ENCODE measurements around the gene MTHFD1L. TPM values are rescaled to one million over a fixed set of nuclear protein-coding genes. Genes with fewer than 3 reads are reported as not detected.
A peak's percentile ranks its signal among the peaks of the same experiment; 100 is the strongest.

Gene MTHFD1L
- polyA plus RNA-seq, 2 of the 4 experiments (the other 2 are of a cell fraction) = 27.2 to 63.2 TPM

DNA sequence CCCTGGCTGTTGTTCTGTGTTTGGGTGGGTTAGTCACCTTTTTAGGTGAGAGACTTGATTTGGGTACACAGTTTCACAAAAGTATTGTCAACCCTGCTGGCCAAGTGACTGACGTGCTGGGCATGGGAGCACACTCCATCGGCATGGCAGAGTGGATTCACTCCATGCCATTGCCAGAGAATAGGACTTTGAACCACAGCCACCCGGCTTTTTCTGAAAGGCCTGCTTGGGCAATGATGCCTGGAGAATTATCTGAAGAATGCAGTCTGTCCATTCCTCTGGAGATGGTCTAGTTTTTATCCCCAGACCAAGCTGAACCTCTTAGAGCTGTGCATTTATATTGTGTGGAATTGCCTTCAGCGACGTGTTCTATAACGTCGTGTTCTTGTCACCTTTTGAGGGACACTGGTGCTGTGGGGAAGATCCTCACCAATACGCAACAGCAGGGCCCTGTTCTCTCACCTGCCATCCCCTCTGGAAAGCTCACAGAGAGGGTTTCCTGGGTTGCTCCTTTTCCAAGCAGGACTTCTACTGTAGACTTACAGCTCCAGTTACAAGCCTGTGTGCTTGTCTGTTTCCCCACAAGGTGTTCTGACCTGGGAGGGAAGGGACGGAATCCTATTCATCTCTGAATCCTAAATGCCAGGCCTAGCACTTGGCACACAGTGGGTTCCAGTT, 190.9 kb downstream of the MTHFD1L start:
- no peak overlapping the region for H3K4me3 ChIP-seq
- ATAC-seq (no peak), DNase-seq (ENCODE audit: low read depth in 1 of 2, low spot score in 1 of 2) (no peak), FAIRE-seq (no peak)
- peak overlapping the region; percentile 54 to 91; a peak in 5 of 6 replicates for H3K27ac ChIP-seq
- CTCF ChIA-PET = interaction anchor here (2.9 kb wide), 1 partner anchor 42 kb away, joined by 9 read pairs; no protein-coding TSS in a partner anchor
- 95% methylated on average over 8 of the region's 9 CpGs for whole genome bisulfite sequencing (ENCODE audit: missing lambda C conversion rate)
- H3K4me1 ChIP-seq = peaks cover 61% of the 10 kb centered on the region
- POLR2A ChIA-PET = no interaction called here
- TF ChIP-seq PHF8 (IDR thresholded peaks at IDR 0.05; ENCODE audit: borderline replicate concordance, low read depth) = no peak
- no peak for TF ChIP-seq KDM1A (IDR thresholded peaks at IDR 0.05; ENCODE audit: low read depth)
- TF ChIP-seq TFCP2L1 (CRISPR knock-in tag; IDR thresholded peaks at IDR 0.05) = no peak
- TF ChIP-seq, protein P1, sequence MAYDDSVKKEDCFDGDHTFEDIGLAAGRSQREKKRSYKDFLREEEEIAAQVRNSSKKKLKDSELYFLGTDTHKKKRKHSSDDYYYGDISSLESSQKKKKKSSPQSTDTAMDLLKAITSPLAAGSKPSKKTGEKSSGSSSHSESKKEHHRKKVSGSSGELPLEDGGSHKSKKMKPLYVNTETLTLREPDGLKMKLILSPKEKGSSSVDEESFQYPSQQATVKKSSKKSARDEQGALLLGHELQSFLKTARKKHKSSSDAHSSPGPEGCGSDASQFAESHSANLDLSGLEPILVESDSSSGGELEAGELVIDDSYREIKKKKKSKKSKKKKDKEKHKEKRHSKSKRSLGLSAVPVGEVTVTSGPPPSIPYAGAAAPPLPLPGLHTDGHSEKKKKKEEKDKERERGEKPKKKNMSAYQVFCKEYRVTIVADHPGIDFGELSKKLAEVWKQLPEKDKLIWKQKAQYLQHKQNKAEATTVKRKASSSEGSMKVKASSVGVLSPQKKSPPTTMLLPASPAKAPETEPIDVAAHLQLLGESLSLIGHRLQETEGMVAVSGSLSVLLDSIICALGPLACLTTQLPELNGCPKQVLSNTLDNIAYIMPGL (CRISPR knock-in tag; IDR thresholded peaks at IDR 0.05; ENCODE audit: borderline replicate concordance) = no peak
- TF ChIP-seq POLR2A (IDR thresholded peaks at IDR 0.05; ENCODE audit: low read length) = no peak
- H3K9me3 ChIP-seq = no peaks in the 10 kb centered on the region
- H3K4me2 ChIP-seq = no peak overlapping the region

DNA sequence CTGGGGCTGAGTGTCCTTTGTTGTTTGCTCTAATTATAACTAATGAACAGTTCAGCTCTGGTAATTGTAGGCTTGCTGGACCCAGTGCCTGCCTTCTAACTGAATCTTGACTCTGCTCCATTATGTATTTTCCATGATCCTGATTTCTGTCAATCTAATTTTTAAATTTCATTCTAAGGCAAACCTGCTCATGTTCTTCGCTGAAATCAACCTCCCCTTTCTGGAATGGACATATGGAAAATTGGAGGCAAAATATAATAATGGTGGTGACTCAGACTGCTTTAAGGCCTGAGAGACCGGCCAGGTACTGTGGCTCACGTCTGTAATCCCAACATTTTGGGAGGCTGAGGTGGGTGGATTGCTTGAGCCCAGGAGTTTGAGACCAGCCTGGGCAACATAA, 191.6 kb downstream of the MTHFD1L start:
- no peak for DNase-seq (ENCODE audit: low read depth in 1 of 2, low spot score in 1 of 2)
- TF ChIP-seq FOSL2 (IDR thresholded peaks at IDR 0.05) (no peak), FOSL2 (CRISPR knock-in tag; IDR thresholded peaks at IDR 0.05) (no peak), HOXB5 (CRISPR knock-in tag; IDR thresholded peaks at IDR 0.05) (no peak), ZC3H11A (IDR thresholded peaks at IDR 0.05) (no peak), EP300 (IDR thresholded peaks at IDR 0.05) (no peak), RARB (CRISPR knock-in tag; IDR thresholded peaks at IDR 0.05) (no peak), MAZ (IDR thresholded peaks at IDR 0.05; ENCODE audit: borderline replicate concordance, low read depth, low read length) (no peak), TP53 (CRISPR knock-in tag; IDR thresholded peaks at IDR 0.05) (no peak), BHLHE40 (IDR thresholded peaks at IDR 0.05; ENCODE audit: low read depth, low read length) (no peak), POLR2AphosphoS2 (conservative IDR thresholded peaks at IDR 0.05; ENCODE audit: low read length) (no peak), POLR2A (IDR thresholded peaks at IDR 0.05; ENCODE audit: low read length) (no peak), KDM1A (IDR thresholded peaks at IDR 0.05; ENCODE audit: low read depth) (no peak), ZFP36 (IDR thresholded peaks at IDR 0.05; ENCODE audit: borderline replicate concordance, partially characterized antibody) (no peak), SMC3 (IDR thresholded peaks at IDR 0.05) (no peak), EHF (CRISPR knock-in tag; IDR thresholded peaks at IDR 0.05) (no peak), CEBPB (IDR thresholded peaks at IDR 0.05) (no peak), JUN (IDR thresholded peaks at IDR 0.05) (no peak)
- TF ChIP-seq, protein P2, sequence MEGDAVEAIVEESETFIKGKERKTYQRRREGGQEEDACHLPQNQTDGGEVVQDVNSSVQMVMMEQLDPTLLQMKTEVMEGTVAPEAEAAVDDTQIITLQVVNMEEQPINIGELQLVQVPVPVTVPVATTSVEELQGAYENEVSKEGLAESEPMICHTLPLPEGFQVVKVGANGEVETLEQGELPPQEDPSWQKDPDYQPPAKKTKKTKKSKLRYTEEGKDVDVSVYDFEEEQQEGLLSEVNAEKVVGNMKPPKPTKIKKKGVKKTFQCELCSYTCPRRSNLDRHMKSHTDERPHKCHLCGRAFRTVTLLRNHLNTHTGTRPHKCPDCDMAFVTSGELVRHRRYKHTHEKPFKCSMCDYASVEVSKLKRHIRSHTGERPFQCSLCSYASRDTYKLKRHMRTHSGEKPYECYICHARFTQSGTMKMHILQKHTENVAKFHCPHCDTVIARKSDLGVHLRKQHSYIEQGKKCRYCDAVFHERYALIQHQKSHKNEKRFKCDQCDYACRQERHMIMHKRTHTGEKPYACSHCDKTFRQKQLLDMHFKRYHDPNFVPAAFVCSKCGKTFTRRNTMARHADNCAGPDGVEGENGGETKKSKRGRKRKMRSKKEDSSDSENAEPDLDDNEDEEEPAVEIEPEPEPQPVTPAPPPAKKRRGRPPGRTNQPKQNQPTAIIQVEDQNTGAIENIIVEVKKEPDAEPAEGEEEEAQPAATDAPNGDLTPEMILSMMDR (IDR thresholded peaks at IDR 0.05) = no peak
- TF ChIP-seq, protein P3, sequence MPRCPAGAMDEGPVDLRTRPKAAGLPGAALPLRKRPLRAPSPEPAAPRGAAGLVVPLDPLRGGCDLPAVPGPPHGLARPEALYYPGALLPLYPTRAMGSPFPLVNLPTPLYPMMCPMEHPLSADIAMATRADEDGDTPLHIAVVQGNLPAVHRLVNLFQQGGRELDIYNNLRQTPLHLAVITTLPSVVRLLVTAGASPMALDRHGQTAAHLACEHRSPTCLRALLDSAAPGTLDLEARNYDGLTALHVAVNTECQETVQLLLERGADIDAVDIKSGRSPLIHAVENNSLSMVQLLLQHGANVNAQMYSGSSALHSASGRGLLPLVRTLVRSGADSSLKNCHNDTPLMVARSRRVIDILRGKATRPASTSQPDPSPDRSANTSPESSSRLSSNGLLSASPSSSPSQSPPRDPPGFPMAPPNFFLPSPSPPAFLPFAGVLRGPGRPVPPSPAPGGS (IDR thresholded peaks at IDR 0.05) = no peak
- TF ChIP-seq, protein P4, sequence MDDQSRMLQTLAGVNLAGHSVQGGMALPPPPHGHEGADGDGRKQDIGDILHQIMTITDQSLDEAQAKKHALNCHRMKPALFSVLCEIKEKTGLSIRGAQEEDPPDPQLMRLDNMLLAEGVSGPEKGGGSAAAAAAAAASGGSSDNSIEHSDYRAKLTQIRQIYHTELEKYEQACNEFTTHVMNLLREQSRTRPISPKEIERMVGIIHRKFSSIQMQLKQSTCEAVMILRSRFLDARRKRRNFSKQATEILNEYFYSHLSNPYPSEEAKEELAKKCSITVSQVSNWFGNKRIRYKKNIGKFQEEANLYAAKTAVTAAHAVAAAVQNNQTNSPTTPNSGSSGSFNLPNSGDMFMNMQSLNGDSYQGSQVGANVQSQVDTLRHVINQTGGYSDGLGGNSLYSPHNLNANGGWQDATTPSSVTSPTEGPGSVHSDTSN (IDR thresholded peaks at IDR 0.05) = no peak
- TF ChIP-seq, protein P5, sequence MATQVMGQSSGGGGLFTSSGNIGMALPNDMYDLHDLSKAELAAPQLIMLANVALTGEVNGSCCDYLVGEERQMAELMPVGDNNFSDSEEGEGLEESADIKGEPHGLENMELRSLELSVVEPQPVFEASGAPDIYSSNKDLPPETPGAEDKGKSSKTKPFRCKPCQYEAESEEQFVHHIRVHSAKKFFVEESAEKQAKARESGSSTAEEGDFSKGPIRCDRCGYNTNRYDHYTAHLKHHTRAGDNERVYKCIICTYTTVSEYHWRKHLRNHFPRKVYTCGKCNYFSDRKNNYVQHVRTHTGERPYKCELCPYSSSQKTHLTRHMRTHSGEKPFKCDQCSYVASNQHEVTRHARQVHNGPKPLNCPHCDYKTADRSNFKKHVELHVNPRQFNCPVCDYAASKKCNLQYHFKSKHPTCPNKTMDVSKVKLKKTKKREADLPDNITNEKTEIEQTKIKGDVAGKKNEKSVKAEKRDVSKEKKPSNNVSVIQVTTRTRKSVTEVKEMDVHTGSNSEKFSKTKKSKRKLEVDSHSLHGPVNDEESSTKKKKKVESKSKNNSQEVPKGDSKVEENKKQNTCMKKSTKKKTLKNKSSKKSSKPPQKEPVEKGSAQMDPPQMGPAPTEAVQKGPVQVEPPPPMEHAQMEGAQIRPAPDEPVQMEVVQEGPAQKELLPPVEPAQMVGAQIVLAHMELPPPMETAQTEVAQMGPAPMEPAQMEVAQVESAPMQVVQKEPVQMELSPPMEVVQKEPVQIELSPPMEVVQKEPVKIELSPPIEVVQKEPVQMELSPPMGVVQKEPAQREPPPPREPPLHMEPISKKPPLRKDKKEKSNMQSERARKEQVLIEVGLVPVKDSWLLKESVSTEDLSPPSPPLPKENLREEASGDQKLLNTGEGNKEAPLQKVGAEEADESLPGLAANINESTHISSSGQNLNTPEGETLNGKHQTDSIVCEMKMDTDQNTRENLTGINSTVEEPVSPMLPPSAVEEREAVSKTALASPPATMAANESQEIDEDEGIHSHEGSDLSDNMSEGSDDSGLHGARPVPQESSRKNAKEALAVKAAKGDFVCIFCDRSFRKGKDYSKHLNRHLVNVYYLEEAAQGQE (IDR thresholded peaks at IDR 0.05) = no peak
- Histone ChIP-seq H3K4me1 (peaks cover 61% of the 10 kb centered on the region), H3K4me3 (no peak overlapping the region), H3K4me2 (no peak overlapping the region), H3K9me3 (no peaks in the 10 kb centered on the region), H3K27ac (peak overlapping the region; percentile 54 to 91; a peak in 4 of 6 replicates)
- ATAC-seq = no peak
- 97% methylated on average over 3 of the region's 3 CpGs for WGBS (ENCODE audit: missing lambda C conversion rate)
- CTCF ChIA-PET = interaction anchor here (2.9 kb wide), 1 partner anchor 43 kb away, joined by 9 read pairs; no protein-coding TSS in a partner anchor
- FAIRE-seq = no peak
- POLR2A ChIA-PET = no interaction called here
